Karpas-422 (cell line): Measurements from ENCODE around the gene CLASP1. TPM values are rescaled to one million over a fixed set of nuclear protein-coding genes. Genes with fewer than 3 reads are reported as not detected.
"Not testable (repeated sequence)": the region's sequence is repeated elsewhere in the genome, so short reads cannot be mapped to it uniquely, and the experiment has no call there.

ENCODE experiments used
- DNase-seq: peaks from one replicate; pipeline ENCODE4 v3.0.0-alpha.2; 2015
- H2AFZ ChIP-seq: fragments of 200-600 bp; sonication (generic); 2 replicates; pipeline ENCODE4 v1.6.1; 2014; ENCODE audit warnings: antibody characterized with exemption, low read length, mixed read lengths
- H3K27ac ChIP-seq: fragments of 200-600 bp; sonication (generic); 2 replicates; pipeline ENCODE4 v1.5.1; 2014; ENCODE audit warnings: mild to moderate bottlenecking, low read length, moderate library complexity
- H3K27me3 ChIP-seq: fragments of 200-600 bp; sonication (generic); 2 replicates; pipeline ENCODE4 v1.6.1; 2014; ENCODE audit warnings: low read length, mixed read lengths
- H3K36me3 ChIP-seq: fragments of 200-600 bp; sonication (generic); 2 replicates; pipeline ENCODE4 v1.6.1; 2014; ENCODE audit warnings: low read length, mixed read lengths; ENCODE audit not compliant: insufficient read depth
- H3K4me1 ChIP-seq: fragments of 200-600 bp; sonication (generic); 2 replicates; pipeline ENCODE4 v1.6.1; 2014; ENCODE audit warnings: mild to moderate bottlenecking, low read length, mixed read lengths
- H3K4me2 ChIP-seq: fragments of 200-600 bp; sonication (generic); 2 replicates; pipeline ENCODE4 v1.6.1; 2014; ENCODE audit warnings: low read length, low read depth, mild to moderate bottlenecking; ENCODE audit not compliant: poor library complexity, severe bottlenecking
- H3K4me3 ChIP-seq: fragments of 200-600 bp; sonication (generic); 2 replicates; pipeline ENCODE4 v1.5.1; 2014; ENCODE audit warnings: mild to moderate bottlenecking, antibody characterized with exemption, low read length, mixed read lengths
- H3K79me2 ChIP-seq: fragments of 200-600 bp; sonication (generic); 2 replicates; pipeline ENCODE4 v1.6.1; 2014; ENCODE audit warnings: mild to moderate bottlenecking, low read length, mixed read lengths
- H3K9ac ChIP-seq: fragments of 200-600 bp; sonication (generic); 2 replicates; pipeline ENCODE4 v1.6.0; 2014; ENCODE audit warnings: low read length
- H3K9me2 ChIP-seq: fragments of 200-600 bp; sonication (generic), shearing (Covaris generic); replicated peaks from 2 replicates; pipeline ENCODE4 v1.6.0; 2014; ENCODE audit warnings: mild to moderate bottlenecking, low read length, moderate library complexity; ENCODE audit not compliant: insufficient read depth
- H3K9me3 ChIP-seq: fragments of 300-700, 200-600 bp; sonication (generic); 2 replicates; pipeline ENCODE4 v1.6.1; 2014; ENCODE audit warnings: low read length, mixed read lengths
- H4K20me1 ChIP-seq: fragments of 200-600 bp; sonication (generic); 2 replicates; pipeline ENCODE4 v1.6.1; 2014; ENCODE audit warnings: mild to moderate bottlenecking, antibody characterized with exemption, low read length, low read depth; ENCODE audit not compliant: insufficient read depth
- total RNA-seq: library from RNA; depleted of rRNA; stranded (reverse); fragments of >200 nt; shearing (Covaris generic); gene quantifications from 2 replicates; pipeline ENCODE4 v1.2.3, GENCODE V29; 2014; ENCODE audit warnings: low replicate concordance

The CLASP1 gene
- total RNA-seq, 1 experiment from 2014 or later = 102 TPM

- Histone ChIP-seq H3K27ac (peak overlapping the region; percentile 90), H3K79me2 (peaks cover 96% of the 10 kb centered on the region), H2AFZ (no peak overlapping the region), H3K9me2 (no peaks in the 10 kb centered on the region), H3K9ac (peak overlapping the region; percentile 65), H3K4me3 (peak overlapping the region; percentile 59), H4K20me1 (no peaks in the 10 kb centered on the region), H3K4me2 (peak overlapping the region; percentile 86), H3K9me3 (no peaks in the 10 kb centered on the region), H3K36me3 (peaks cover 4% of the 10 kb centered on the region; the same call in 1 of the 2 replicates), H3K4me1 (peaks cover 80% of the 10 kb centered on the region), H3K27me3 (no peaks in the 10 kb centered on the region)
- peak; percentile 89 for DNase-seq
These were observed 83.6 kb downstream of the CLASP1 start for GRCh38 chr2:121565389-121566250.

DNA sequence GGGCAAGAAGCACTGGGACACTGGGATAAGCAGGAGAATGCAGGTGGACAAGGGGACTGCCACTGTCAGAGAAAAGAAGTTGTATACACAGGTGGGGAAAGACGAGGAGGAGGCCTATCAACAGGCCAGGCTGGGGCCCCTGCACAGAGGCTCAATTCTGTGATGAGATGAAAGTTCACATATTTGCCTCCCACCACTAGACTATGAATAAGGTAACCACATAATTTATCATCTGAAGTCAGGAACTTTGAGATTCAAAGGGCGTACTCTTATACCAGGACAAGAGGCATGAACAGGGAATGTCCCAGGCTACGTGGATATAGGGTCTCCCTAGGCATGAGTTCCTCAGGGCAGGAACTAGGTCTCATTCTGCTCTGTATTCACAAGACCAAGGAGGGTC lies 84.4 kb downstream of the CLASP1 start:
- no peak for DNase-seq
- H3K4me3 ChIP-seq = peak overlapping the region; percentile 59
- H3K4me1 ChIP-seq = peaks cover 87% of the 10 kb centered on the region
- H3K9me2 ChIP-seq = no peaks in the 10 kb centered on the region
- no peak overlapping the region for H2AFZ ChIP-seq
- no peaks in the 10 kb centered on the region for H4K20me1 ChIP-seq
- no peaks in the 10 kb centered on the region for H3K27me3 ChIP-seq
- peaks cover 4% of the 10 kb centered on the region; the same call in 1 of the 2 replicates for H3K36me3 ChIP-seq
- peak overlapping the region; percentile 90 for H3K27ac ChIP-seq
- peak overlapping the region; percentile 86 for H3K4me2 ChIP-seq
- peaks cover 96% of the 10 kb centered on the region for H3K79me2 ChIP-seq
- peak overlapping the region; percentile 65 for H3K9ac ChIP-seq
- H3K9me3 ChIP-seq = no peaks in the 10 kb centered on the region

DNA sequence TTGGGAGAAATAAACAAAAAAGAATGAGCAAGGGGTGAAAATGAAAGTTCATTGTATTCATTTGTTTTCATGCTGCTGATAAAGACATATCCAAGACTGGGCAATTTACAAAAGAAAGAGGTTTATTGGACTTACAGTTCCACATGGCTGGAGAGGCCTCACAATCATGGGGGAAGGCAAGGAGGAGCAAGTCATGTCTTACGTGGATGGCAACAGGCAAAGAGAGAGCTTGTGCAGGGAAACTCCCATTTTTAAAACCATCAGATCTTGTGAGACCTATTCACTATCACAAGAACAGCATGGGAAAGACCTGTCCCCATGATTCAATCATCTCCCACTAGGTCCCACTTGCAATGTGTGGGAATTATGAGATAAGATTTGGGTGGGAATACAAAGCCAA lies 85.5 kb downstream of the CLASP1 start:
- H3K9me3 ChIP-seq, H3K4me2 ChIP-seq, H3K9me2 ChIP-seq, DNase-seq, H3K9ac ChIP-seq, H3K27me3 ChIP-seq, H4K20me1 ChIP-seq, H3K36me3 ChIP-seq, H2AFZ ChIP-seq, H3K4me3 ChIP-seq: not testable (repeated sequence)
- H3K79me2 ChIP-seq = peaks cover 95% of the 10 kb centered on the region
- peaks cover 91% of the 10 kb centered on the region for H3K4me1 ChIP-seq
- peak overlapping the region; percentile 90 for H3K27ac ChIP-seq

DNA sequence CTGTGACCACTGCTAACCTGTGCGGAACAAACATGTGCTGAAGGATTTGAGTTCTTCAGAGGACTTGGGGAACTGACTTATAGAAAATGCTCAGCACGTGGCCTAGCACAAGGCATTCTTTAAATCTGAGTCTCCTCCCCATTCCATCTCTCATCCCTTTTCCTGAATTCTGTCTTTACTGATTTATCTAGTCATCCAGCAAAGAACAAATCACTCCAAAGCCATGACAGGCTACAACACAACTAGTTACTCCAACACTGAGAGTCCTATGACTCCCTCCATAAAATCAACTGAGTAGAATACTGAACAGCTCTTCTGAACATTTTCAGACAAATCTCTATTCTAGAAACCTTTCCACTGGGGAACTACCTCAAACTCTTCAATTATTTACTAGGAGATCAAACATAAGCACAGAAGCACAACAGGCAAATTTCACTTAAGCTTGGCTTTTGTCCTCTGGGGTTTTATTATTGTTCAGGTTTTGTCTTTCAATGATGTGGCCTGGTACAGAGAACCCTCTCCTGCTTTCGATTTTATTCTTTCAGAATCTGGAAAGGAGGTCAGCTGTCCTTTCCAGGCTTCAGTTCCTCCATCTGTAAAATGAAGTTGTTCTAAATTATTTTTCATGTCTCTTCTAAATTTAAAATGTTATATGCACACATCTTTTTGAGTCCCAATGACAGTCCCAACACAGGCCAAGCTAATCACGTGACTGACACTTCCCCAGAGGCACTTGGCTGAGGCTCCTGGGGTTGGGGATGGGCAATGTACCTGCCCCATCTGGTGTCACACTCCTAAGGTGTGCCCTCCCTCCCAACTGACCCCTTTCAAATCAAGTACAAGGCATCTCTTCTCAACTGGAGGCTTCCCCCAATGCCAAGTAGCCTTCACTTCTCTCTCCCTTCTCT lies 86.7 kb downstream of the CLASP1 start:
- Histone ChIP-seq H3K9me3 (no peaks in the 10 kb centered on the region), H3K9me2 (no peaks in the 10 kb centered on the region), H2AFZ (no peak overlapping the region), H3K9ac (peak overlapping the region; percentile 24; the same call in 1 of the 2 replicates), H3K4me1 (peaks cover 91% of the 10 kb centered on the region), H3K79me2 (peaks cover 94% of the 10 kb centered on the region), H3K4me3 (no peak overlapping the region), H3K27ac (peak overlapping the region; percentile 67), H3K36me3 (peaks cover 4% of the 10 kb centered on the region; the same call in 1 of the 2 replicates), H3K4me2 (peak overlapping the region; percentile 31), H4K20me1 (no peaks in the 10 kb centered on the region), H3K27me3 (no peaks in the 10 kb centered on the region)
- no peak for DNase-seq

DNA sequence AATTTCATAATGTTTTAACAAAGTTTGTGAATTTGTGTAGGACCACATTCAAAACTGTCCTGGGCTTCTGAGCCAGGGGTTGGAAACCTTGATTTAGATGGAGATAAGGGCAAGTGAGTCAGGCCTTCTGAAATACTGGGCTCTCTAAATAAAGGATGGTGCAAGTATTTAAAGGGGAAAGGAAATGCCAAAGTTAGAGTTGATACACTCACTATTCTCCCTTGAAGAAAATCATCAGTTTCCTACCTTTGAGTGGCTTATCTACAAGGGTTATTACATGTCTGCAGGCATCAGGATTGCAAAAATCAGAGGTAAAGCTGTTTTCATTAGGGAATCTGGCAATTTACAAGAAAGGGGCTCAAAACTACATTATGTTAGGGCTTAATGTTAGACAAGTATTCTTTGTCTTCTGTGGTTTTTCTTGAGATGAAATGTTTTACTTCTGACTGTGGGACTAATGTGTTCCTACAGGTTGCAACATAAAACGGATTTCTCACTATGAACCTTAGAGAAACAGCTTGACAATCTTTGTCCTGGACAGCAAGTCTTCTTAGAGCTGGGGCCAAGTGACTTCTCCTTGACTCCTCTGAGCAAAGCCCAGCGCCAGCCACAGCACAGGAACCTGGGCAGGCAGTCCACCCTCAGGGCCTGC lies 87.5 kb downstream of the CLASP1 start:
- DNase-seq = no peak
- Histone ChIP-seq H3K9me2 (no peaks in the 10 kb centered on the region), H2AFZ (no peak overlapping the region), H3K4me3 (no peak overlapping the region), H4K20me1 (no peaks in the 10 kb centered on the region), H3K36me3 (peaks cover 4% of the 10 kb centered on the region; the same call in 1 of the 2 replicates), H3K9me3 (no peaks in the 10 kb centered on the region), H3K4me2 (peak overlapping the region; percentile 31), H3K9ac (peak overlapping the region; percentile 24; the same call in 1 of the 2 replicates), H3K79me2 (peaks cover 94% of the 10 kb centered on the region), H3K27me3 (no peaks in the 10 kb centered on the region), H3K4me1 (peaks cover 88% of the 10 kb centered on the region), H3K27ac (peak overlapping the region; percentile 67)

DNA sequence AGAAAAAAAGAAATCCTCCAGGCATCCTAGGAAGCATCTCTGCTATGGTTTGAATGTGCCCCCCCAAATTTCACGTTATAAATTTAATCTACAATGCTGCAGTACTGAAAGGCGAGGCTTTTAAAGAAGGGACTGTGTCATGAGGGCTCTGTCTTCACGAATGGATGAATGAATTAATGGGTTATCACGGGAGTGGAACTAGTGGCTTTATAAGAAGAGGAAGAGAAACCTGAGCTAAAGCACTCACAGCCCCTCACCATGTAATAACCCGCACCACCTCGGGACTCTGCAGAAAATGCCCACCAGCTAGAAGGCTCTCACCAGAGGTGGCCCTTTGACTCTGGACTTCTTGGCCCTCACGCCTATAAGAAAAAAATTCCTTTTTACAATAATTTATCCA lies 90.9 kb downstream of the CLASP1 start:
- Histone ChIP-seq H3K4me1 (peaks cover 81% of the 10 kb centered on the region), H3K36me3 (no peaks in the 10 kb centered on the region), H3K79me2 (peaks cover 90% of the 10 kb centered on the region), H3K9me3 (no peaks in the 10 kb centered on the region), H3K4me3 (peak overlapping the region; percentile 34; the same call in 1 of the 2 replicates), H2AFZ (no peak overlapping the region), H3K27me3 (no peaks in the 10 kb centered on the region), H4K20me1 (no peaks in the 10 kb centered on the region), H3K27ac (peak overlapping the region; percentile 86), H3K4me2 (peak overlapping the region; percentile 86), H3K9me2 (no peaks in the 10 kb centered on the region), H3K9ac (peak overlapping the region; percentile 54)
- peak; percentile 82 for DNase-seq

DNA sequence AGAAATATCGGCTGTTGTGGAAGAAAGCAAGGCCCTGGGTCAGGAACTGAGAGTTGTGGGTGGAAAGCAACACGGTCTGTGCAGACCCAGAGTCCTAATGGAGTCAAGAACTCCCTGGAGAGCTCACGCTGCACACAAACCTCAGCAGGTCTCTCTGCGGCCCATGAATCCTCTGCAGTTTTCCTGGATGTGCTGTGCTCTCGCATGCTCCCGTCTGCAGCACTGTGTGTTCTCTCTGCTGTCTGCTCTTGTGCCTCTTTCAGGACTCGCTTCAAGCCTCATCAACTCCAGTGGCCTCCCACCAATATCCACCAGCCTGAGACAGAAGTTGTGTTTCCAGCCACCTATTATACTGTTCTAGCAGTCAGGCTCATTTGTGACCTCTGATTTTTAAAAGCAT lies 94.3 kb downstream of the CLASP1 start:
- no peaks in the 10 kb centered on the region for H3K36me3 ChIP-seq
- no peaks in the 10 kb centered on the region for H4K20me1 ChIP-seq
- peaks cover 73% of the 10 kb centered on the region for H3K4me1 ChIP-seq
- no peaks in the 10 kb centered on the region for H3K9me2 ChIP-seq
- no peaks in the 10 kb centered on the region for H3K9me3 ChIP-seq
- H2AFZ ChIP-seq = no peak overlapping the region
- DNase-seq = peak; percentile 58
- peak overlapping the region; percentile 44 for H3K4me2 ChIP-seq
- peak overlapping the region; percentile 21; the same call in 1 of the 2 replicates for H3K4me3 ChIP-seq
- H3K79me2 ChIP-seq = peaks cover 84% of the 10 kb centered on the region
- peak overlapping the region; percentile 73 for H3K27ac ChIP-seq
- H3K9ac ChIP-seq = peak overlapping the region; percentile 45
- no peaks in the 10 kb centered on the region for H3K27me3 ChIP-seq
